ENCODE results near the gene VPS13D.
"Not testable (repeated sequence)": the region's sequence is repeated elsewhere in the genome, so short reads cannot be mapped to it uniquely, and the experiment has no call there.

The VPS13D gene

GRCh38 chr1:12453400-12454343 lies 223.8 kb downstream of the VPS13D start:
- DNase-seq: no peak

GRCh38 chr1:12454406-12455391 lies 224.9 kb downstream of the VPS13D start:
- peak; percentile 46 for DNase-seq

- not testable (repeated sequence) for DNase-seq
Observed at GRCh38 chr1:12456081-12456480, 226.3 kb downstream of the VPS13D start.

- DNase-seq: no peak
Observed at GRCh38 chr1:12456979-12457378, 227.1 kb downstream of the VPS13D start.

GRCh38 chr1:12457771-12458170 lies 227.9 kb downstream of the VPS13D start:
- no peak for DNase-seq

GRCh38 chr1:12458571-12458970 lies 228.7 kb downstream of the VPS13D start:
- no peak for DNase-seq

GRCh38 chr1:12460121-12460520 lies 230.3 kb downstream of the VPS13D start:
- DNase-seq: no peak

GRCh38 chr1:12460911-12461621 lies 231.2 kb downstream of the VPS13D start:
- DNase-seq: no peak

- no peak for DNase-seq
Observed at GRCh38 chr1:12461754-12462153, 231.9 kb downstream of the VPS13D start.

GRCh38 chr1:12462586-12462985 lies 232.8 kb downstream of the VPS13D start:
- no peak for DNase-seq

GRCh38 chr1:12464045-12464461 lies 234.2 kb downstream of the VPS13D start:
- DNase-seq: no peak

- no peak for DNase-seq
Observed at GRCh38 chr1:12464598-12465056, 234.8 kb downstream of the VPS13D start.

GRCh38 chr1:12465126-12465525 lies 235.3 kb downstream of the VPS13D start:
- no peak for DNase-seq

- DNase-seq: no peak
Observed at GRCh38 chr1:12466816-12467215, 237.0 kb downstream of the VPS13D start.

GRCh38 chr1:12467570-12468286 lies 237.9 kb downstream of the VPS13D start:
- DNase-seq: no peak

- no peak for DNase-seq
Observed at GRCh38 chr1:12468323-12468722, 238.5 kb downstream of the VPS13D start.

- DNase-seq: no peak
Observed at GRCh38 chr1:12469493-12469892, 239.7 kb downstream of the VPS13D start.

GRCh38 chr1:12469990-12470389 lies 240.2 kb downstream of the VPS13D start:
- no peak for DNase-seq

- not testable (repeated sequence) for DNase-seq
Observed at GRCh38 chr1:12470916-12471315, 241.1 kb downstream of the VPS13D start.

- DNase-seq: no peak
Observed at GRCh38 chr1:12472156-12472797, 242.4 kb downstream of the VPS13D start.

- DNase-seq: peak; percentile 75
Observed at GRCh38 chr1:12472798-12473551, 243.1 kb downstream of the VPS13D start.

All from hematopoietic multipotent progenitor cell treated with erythropoietin and hydrocortisone succinate and interleukin-3 and kit ligand, for 4 days (in vitro differentiated cells).